ENCODE measurements around the gene SMIM5.

The SMIM5 gene

GRCh38 chr17:75595920-75596313 is 37.3 kb upstream of the SMIM5 start:
- TF ChIP-seq CTCF (IDR thresholded peaks at IDR 0.05) (no peak), ZFX (IDR thresholded peaks at IDR 0.05; ENCODE audit: borderline replicate concordance) (no peak)
- H3K27ac ChIP-seq, result no peak overlapping the region

GRCh38 chr17:75596320-75597087 is 36.7 kb upstream of the SMIM5 start:
- TF ChIP-seq CTCF (IDR thresholded peaks at IDR 0.05) (no peak), ZFX (IDR thresholded peaks at IDR 0.05; ENCODE audit: borderline replicate concordance) (no peak)

GRCh38 chr17:75601057-75601987 is 31.9 kb upstream of the SMIM5 start:
- H3K27ac ChIP-seq, result no peak overlapping the region
- TF ChIP-seq ZFX (IDR thresholded peaks at IDR 0.05; ENCODE audit: borderline replicate concordance) (no peak), CTCF (IDR thresholded peaks at IDR 0.05) (peak; percentile 95)

More at GRCh38 chr17:75596320-75597087, 36.7 kb upstream of the SMIM5 start:
- H3K27ac ChIP-seq, result no peak overlapping the region

- TF ChIP-seq ZFX (IDR thresholded peaks at IDR 0.05; ENCODE audit: borderline replicate concordance) (no peak), CTCF (IDR thresholded peaks at IDR 0.05) (no peak)
- no peak overlapping the region for H3K27ac ChIP-seq
Measured at GRCh38 chr17:75602644-75603043, 30.6 kb upstream of the SMIM5 start.

GRCh38 chr17:75603123-75603522 is 30.1 kb upstream of the SMIM5 start:
- H3K27ac ChIP-seq, result no peak overlapping the region
- TF ChIP-seq ZFX (IDR thresholded peaks at IDR 0.05; ENCODE audit: borderline replicate concordance), result no peak
- no peak for TF ChIP-seq CTCF (IDR thresholded peaks at IDR 0.05)

GRCh38 chr17:75604034-75604695 is 29.1 kb upstream of the SMIM5 start:
- H3K27ac ChIP-seq, result no peak overlapping the region
- no peak for TF ChIP-seq ZFX (IDR thresholded peaks at IDR 0.05; ENCODE audit: borderline replicate concordance)

GRCh38 chr17:75605790-75606189 is 27.4 kb upstream of the SMIM5 start:
- no peak overlapping the region for H3K27ac ChIP-seq
- no peak for TF ChIP-seq ZFX (IDR thresholded peaks at IDR 0.05; ENCODE audit: borderline replicate concordance)
- TF ChIP-seq CTCF (IDR thresholded peaks at IDR 0.05), result no peak

Measured in 22Rv1 (cell line).